Erythroblast (primary cell): ENCODE results near the gene RCVRN.

ENCODE experiments used
- GATA1 ChIP-seq: IDR thresholded peaks from 2 replicates; pipeline ENCODE4 v1.6.1; 2011; ENCODE audit warnings: low read depth, mild to moderate bottlenecking, control low read depth, low read length, moderate library complexity
- POLR2A ChIP-seq: IDR thresholded peaks from 2 replicates; pipeline ENCODE4 v1.6.1; 2011; ENCODE audit warnings: mild to moderate bottlenecking, low read length

DNA sequence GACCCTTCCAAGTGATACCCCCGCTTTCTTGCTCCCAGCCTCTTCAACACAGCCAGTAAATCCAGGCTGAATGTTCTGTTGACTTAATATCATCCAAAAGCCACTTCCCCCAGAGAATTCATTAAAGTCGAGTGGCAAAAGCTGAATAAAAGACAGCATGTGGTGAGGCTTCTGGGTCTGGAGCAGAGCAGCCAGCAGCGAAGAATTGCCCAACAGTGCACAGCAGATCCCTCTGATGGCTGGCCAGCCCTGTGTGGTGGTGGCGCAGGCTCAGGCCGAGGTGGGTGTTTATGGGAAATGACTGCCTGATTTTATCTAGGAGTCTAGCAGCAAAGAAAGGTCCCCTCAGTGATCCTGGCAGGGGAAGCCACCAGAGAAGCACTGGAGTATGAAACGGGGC lies 30.3 kb upstream of the RCVRN start:
- TF ChIP-seq POLR2A (no peak), GATA1 (no peak)
